Spleen (tissue), 7 donors: ENCODE data around the gene NGF.

Experiments
- CTCF ChIP-seq, 11 experiments: fragments of 200-600 bp in 7 of 11; fragments of 450-650 bp in 4 of 11; sonication (generic) in 4 of 11; IDR thresholded peaks in 8 of 11; conservative IDR thresholded peaks in 3 of 11; 1 replicate in 7 of 11; 2 replicates in 4 of 11; pipeline versions ENCODE4 v1.4.0 to v1.8.0; 2016 to 2021; ENCODE audit warnings: antibody characterized with exemption in 11 of 11, inconsistent platforms in 4 of 11, mild to moderate bottlenecking in 1 of 11
- POLR2A ChIP-seq, 3 donors: fragments of 450-650 bp; IDR thresholded peaks; one replicate each; pipeline ENCODE4 v1.5.1; 2017; ENCODE audit warnings: antibody characterized with exemption in 3 of 3, mild to moderate bottlenecking in 1 of 3
- POLR2AphosphoS5 ChIP-seq, 3 donors: sonication (generic); formaldehyde crosslinking; IDR thresholded peaks; one replicate each; pipeline ENCODE4 v1.5.1; 2017; ENCODE audit warnings: antibody characterized with exemption in 3 of 3
- donor health status: DM: no; HTN: no; CAD: no; lungs with moderate emphysema.
- donor health status: DM: no; HTN: no; CAD: no.
- donor health status: DM: no; HTN: no; CAD: no.

GRCh38 chr1:115306146-115306545 lies 31.9 kb downstream of the NGF start:
- TF ChIP-seq CTCF (IDR thresholded peaks at IDR 0.05 in 8 of 11, conservative IDR thresholded peaks at IDR 0.05 in 3 of 11) (no peak), POLR2AphosphoS5 (IDR thresholded peaks at IDR 0.05) (no peak), POLR2A (IDR thresholded peaks at IDR 0.05) (no peak)
